IMR-90 (cell line): ENCODE results near the gene WDR45B.

ENCODE experiments used
- POLR2A ChIP-seq: IDR thresholded peaks from 2 replicates; pipeline ENCODE4 v1.6.1; 2012; ENCODE audit warnings: mild to moderate bottlenecking, low read depth, low read length
- TF ChIP-seq, protein P1 (sequence below): conservative IDR thresholded peaks from 2 replicates; pipeline ENCODE4 v1.5.1; 2012; ENCODE audit warnings: mild to moderate bottlenecking, low read depth, low read length, improper control_type of control experiment

DNA sequence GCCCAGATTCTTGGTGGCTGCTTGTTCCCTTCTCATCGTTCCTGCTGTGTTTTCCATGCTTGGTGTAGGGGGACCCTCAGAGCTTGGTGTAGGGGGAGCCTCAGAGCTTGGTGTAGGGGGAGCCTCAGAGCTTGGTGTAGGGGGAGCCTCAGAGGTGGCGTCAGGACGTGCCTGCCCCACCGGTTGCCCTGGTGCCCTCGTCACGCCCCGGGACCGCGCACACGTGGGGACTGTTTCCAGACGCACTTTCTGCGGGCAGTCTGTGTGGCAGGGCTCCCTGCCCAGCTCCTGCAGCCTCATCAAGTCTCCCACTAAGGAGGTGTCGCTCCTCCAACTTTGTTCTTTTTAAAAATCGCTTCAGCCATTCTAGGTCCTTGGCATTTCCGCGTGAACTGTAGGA lies 51.9 kb downstream of the WDR45B start:
- TF ChIP-seq, protein P1, sequence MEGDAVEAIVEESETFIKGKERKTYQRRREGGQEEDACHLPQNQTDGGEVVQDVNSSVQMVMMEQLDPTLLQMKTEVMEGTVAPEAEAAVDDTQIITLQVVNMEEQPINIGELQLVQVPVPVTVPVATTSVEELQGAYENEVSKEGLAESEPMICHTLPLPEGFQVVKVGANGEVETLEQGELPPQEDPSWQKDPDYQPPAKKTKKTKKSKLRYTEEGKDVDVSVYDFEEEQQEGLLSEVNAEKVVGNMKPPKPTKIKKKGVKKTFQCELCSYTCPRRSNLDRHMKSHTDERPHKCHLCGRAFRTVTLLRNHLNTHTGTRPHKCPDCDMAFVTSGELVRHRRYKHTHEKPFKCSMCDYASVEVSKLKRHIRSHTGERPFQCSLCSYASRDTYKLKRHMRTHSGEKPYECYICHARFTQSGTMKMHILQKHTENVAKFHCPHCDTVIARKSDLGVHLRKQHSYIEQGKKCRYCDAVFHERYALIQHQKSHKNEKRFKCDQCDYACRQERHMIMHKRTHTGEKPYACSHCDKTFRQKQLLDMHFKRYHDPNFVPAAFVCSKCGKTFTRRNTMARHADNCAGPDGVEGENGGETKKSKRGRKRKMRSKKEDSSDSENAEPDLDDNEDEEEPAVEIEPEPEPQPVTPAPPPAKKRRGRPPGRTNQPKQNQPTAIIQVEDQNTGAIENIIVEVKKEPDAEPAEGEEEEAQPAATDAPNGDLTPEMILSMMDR = no peak
- TF ChIP-seq POLR2A = no peak
